ENCODE results near the gene DNAH10. TPM values are rescaled to one million over a fixed set of nuclear protein-coding genes. Genes with fewer than 3 reads are reported as not detected.

DNAH10 gene
- total RNA-seq, 1 experiment from 2014 or later, result 0.17 TPM

GRCh38 chr12:123744836-123745235 is 17.3 kb upstream of the DNAH10 start:
- DNase-seq, result peak; percentile 46
- Histone ChIP-seq H3K27me3 (ENCODE audit: insufficient read depth, low read length) (no peaks in the 10 kb centered on the region), H3K56ac (ENCODE audit: insufficient read length, low read depth, low read length) (no peak overlapping the region), H4K5ac (ENCODE audit: insufficient read length, low read depth, low read length) (no peak overlapping the region), H3K79me1 (ENCODE audit: insufficient read depth, low read depth, low read length, poor library complexity, severe bottlenecking) (no peaks in the 10 kb centered on the region), H4K91ac (ENCODE audit: insufficient read length, low read depth, low read length) (no peak overlapping the region), H3K18ac (ENCODE audit: insufficient read length, low read depth, low read length) (no peak overlapping the region), H3K23me2 (ENCODE audit: insufficient read length, low read depth, low read length, poor library complexity, severe bottlenecking) (no peaks in the 10 kb centered on the region), H2BK15ac (ENCODE audit: low read depth, low read length) (no peak overlapping the region), H3K9ac (ENCODE audit: extremely low read depth, insufficient read length, low read length) (no peak overlapping the region), H3K4me2 (ENCODE audit: insufficient read depth, insufficient read length, low read length) (no peak overlapping the region), H2AFZ (ENCODE audit: low read length) (no peak overlapping the region), H2BK5ac (ENCODE audit: insufficient read length, low read length) (no peak overlapping the region), H4K8ac (replicated peaks; ENCODE audit: insufficient read length, low read depth, low read length) (no peak overlapping the region), H3K14ac (ENCODE audit: insufficient read depth, low read length) (no peak overlapping the region), H2BK20ac (ENCODE audit: low read depth, low read length, poor library complexity, severe bottlenecking) (no peak overlapping the region), H3T11ph (ENCODE audit: low read length) (no peak overlapping the region), H3K23ac (ENCODE audit: insufficient read length, low read depth, low read length) (no peak overlapping the region), H4K20me1 (ENCODE audit: control insufficient read depth, insufficient read depth, insufficient read length) (no peaks in the 10 kb centered on the region), H3K4me1 (ENCODE audit: insufficient read depth, low read length) (no peaks in the 10 kb centered on the region), H2BK120ac (ENCODE audit: low read depth, low read length, poor library complexity, severe bottlenecking) (no peak overlapping the region), H2AK5ac (ENCODE audit: insufficient read length, low read length) (no peak overlapping the region), H2BK12ac (ENCODE audit: insufficient read length, low read depth, low read length) (no peak overlapping the region), H3K27ac (ENCODE audit: insufficient read length, low read depth, low read length) (no peak overlapping the region), H3K4ac (ENCODE audit: low read depth, low read length) (no peak overlapping the region), H3K79me2 (ENCODE audit: insufficient read depth, low read length) (no peaks in the 10 kb centered on the region), H3K9me3 (ENCODE audit: control insufficient read depth, low read depth, low read length) (no peaks in the 10 kb centered on the region)
- H3K4me3 Mint-ChIP-seq, result no peak overlapping the region
- no CpG with 5 or more reads among the region's 12 CpGs for WGBS (ENCODE audit: extremely low coverage, insufficient read length, low lambda C conversion rate)
- H3K27ac Mint-ChIP-seq, result no peak overlapping the region
- H3K9me3 Mint-ChIP-seq, result no peaks in the 10 kb centered on the region
- H3K36me3 Mint-ChIP-seq (ENCODE audit: insufficient read depth in 1 of 3, low read depth in 3 of 3), result peaks cover 40 to 86% (median 78%) of the 10 kb centered on the region in 3 experiments
- no peaks in the 10 kb centered on the region for H3K27me3 Mint-ChIP-seq (ENCODE audit: low read depth)
- H3K4me1 Mint-ChIP-seq, result no peaks in the 10 kb centered on the region
- TF ChIP-seq CTCF (conservative IDR thresholded peaks at IDR 0.05), result peak; percentile 47; the same call in 2 of the 3 replicates

All from H9 (cell line).